ENCODE results near the gene CD82. TPM values are rescaled to one million over a fixed set of nuclear protein-coding genes. Genes with fewer than 3 reads are reported as not detected.

Gene CD82
- total and polyA plus RNA-seq, 2 of the 8 experiments (the other 6 are each of a cell fraction or from before 2014, with no cell fraction given), result 7.9 to 10.3 TPM

DNA sequence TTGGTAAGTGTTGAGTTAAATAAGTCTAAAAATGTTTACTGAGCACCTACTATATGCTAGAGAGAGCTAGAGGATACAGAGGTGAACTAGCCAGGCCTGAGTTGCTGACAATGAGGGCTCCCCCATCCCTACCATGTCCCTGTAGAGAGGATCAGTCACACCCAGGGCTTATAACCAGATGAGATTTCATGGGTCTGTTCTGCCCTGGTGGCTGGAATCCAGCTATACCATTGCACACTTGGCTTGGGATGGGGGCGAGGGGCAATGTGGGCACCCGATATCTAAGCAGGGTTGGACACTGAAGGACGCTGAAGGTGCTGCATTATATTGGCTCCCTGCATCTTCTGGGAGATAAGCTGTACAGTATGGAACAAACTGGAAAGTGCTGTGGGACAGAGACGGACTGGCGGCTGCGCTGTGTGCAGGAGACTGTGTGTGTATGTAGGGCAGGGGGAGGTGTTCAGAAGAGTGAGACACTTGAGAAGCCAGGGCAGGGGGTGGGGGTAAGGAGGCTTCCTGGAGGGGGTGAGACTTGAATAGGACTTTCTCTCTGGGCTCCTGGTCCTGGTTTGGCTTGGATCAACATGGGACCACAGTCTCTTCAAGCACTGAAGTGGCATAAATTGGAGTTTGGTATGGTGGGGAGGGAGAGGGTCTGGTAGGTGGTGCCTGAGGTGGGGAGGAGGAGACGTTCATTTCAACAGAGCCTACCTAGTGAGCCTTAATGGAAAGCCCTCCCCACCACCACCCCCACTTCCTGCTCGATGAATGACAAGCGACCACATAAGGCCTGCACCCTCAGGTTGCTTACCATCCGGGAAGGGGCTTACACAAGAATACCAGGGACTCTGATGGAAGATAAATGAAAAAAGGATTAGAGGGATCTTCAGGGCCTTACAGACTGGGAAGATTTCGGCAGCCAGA is 1.8 kb downstream of the CD82 start:
- DNase-seq (ENCODE audit: low read depth in 1 of 2, low spot score in 2 of 2), result no peak
- no peak for FAIRE-seq
- CTCF ChIA-PET (ENCODE audit: partially characterized antibody), result interaction anchor here (1.4 to 14.7 kb wide), 3 partner anchors 27 to 50 kb away, joined by 4 to 182 read pairs (median 7); no protein-coding TSS in a partner anchor

More for the DNA sequence above, 1.8 kb downstream of the CD82 start:
- POLR2A ChIA-PET (ENCODE audit: partially characterized antibody), result no interaction called here
- Histone ChIP-seq H3K4ac (replicated peaks; ENCODE audit: insufficient read length, low read depth, low read length) (peak overlapping the region; percentile 39), H2BK120ac (replicated peaks; ENCODE audit: low read depth, low read length) (no peak overlapping the region), H2BK20ac (ENCODE audit: low read length) (no peak overlapping the region), H3K9ac (replicated peaks in 1 of 4; ENCODE audit: extremely low read depth in 1 of 4, low read depth in 3 of 4, low read length in 3 of 4) (no peak overlapping the region), H4K8ac (ENCODE audit: extremely low read depth, insufficient read depth, low read length) (no peak overlapping the region), H3K9me3 (ENCODE audit: insufficient read depth in 2 of 2, low read depth in 1 of 2, low read length in 1 of 2) (no peaks in the 10 kb centered on the region), H4K91ac (replicated peaks; ENCODE audit: insufficient read length, low read length) (no peak overlapping the region), H2BK12ac (ENCODE audit: low read depth, low read length) (no peak overlapping the region), H3K4me1 (replicated peaks in 1 of 4; ENCODE audit: control insufficient read depth in 3 of 4, insufficient read depth in 4 of 4, low read length in 3 of 4) (peaks cover 5 to 20% (median 8%) of the 10 kb centered on the region in 4 experiments), H3K23ac (ENCODE audit: insufficient read length) (no peak overlapping the region), H4K5ac (ENCODE audit: insufficient read length, low read depth, low read length) (no peak overlapping the region), H3K14ac (ENCODE audit: insufficient read length) (no peak overlapping the region), H3K27me3 (replicated peaks in 1 of 4; ENCODE audit: control insufficient read depth in 3 of 4, extremely low read depth in 1 of 4, insufficient read depth in 3 of 4, low read length in 3 of 4) (peaks cover 0 to 15% (median 6%) of the 10 kb centered on the region in 4 experiments; a peak in 6 of 7 replicates), H2AK5ac (ENCODE audit: low read depth, low read length) (no peak overlapping the region), H3K4me3 (ENCODE audit: extremely low read depth in 1 of 4, insufficient read depth in 2 of 4, low read depth in 3 of 4, low read length in 4 of 4) (no peak overlapping the region), H3K18ac (ENCODE audit: extremely low read depth, low read length) (no peak overlapping the region), H3K23me2 (ENCODE audit: low read depth, low read length) (peaks cover 9% of the 10 kb centered on the region), H2AFZ (ENCODE audit: low read length) (no peak overlapping the region), H4K20me1 (replicated peaks in 1 of 2; ENCODE audit: control insufficient read depth in 1 of 2, insufficient read depth in 2 of 2, low read length in 2 of 2) (peaks cover 0 to 2% of the 10 kb centered on the region in 2 experiments), H3K79me2 (ENCODE audit: control insufficient read depth in 1 of 2, insufficient read depth in 2 of 2, low read length in 2 of 2) (no peaks in the 10 kb centered on the region), H3K4me2 (ENCODE audit: insufficient read depth in 1 of 2, low read depth in 2 of 2, low read length in 2 of 2) (no peak overlapping the region), H3K79me1 (ENCODE audit: low read depth, low read length) (no peaks in the 10 kb centered on the region), H2BK15ac (ENCODE audit: low read length) (no peak overlapping the region), H3K56ac (replicated peaks; ENCODE audit: insufficient read length, low read depth, low read length) (no peak overlapping the region), H3K36me3 (ENCODE audit: control insufficient read depth in 2 of 4, insufficient read depth in 4 of 4, low read length in 3 of 4) (no peaks in the 10 kb centered on the region), H2BK5ac (ENCODE audit: low read depth, low read length) (no peak overlapping the region), H3K27ac (ENCODE audit: low read depth, low read length) (no peak overlapping the region)
- WGBS, 2 experiments (ENCODE audit: extremely low coverage in 1 of 2, insufficient coverage in 1 of 2, insufficient read length in 1 of 2, insufficient replicate concordance in 2 of 2, low coverage in 1 of 2, low lambda C conversion rate in 2 of 2, missing lambda C conversion rate in 1 of 2), result 78% methylated on average over 11 of the region's 11 CpGs; no CpG with 5 or more reads in 1 of the 2 experiments
